B cell (primary cell): ENCODE data around the gene XYLT2. TPM values are rescaled to one million over a fixed set of nuclear protein-coding genes. Genes with fewer than 3 reads are reported as not detected.

ENCODE experiments used
- ATAC-seq: fragments of 200-7000 bp; cut with Tn5 transposase; one replicate; pipeline ENCODE4 v1.10.0; 2021; ENCODE audit warnings: low read depth, mild to moderate bottlenecking, moderate number of reproducible peaks, moderate library complexity
- CTCF ChIA-PET: fragments of 350-600 bp; sonication (Branson Sonifier 250); formaldehyde crosslinking; loops from one replicate; lab custom pipeline; 2021; ENCODE audit warnings: antibody characterized with exemption, inconsistent platforms; lab: Charles Lee
- POLR2A ChIA-PET: fragments of 350-600 bp; sonication (Branson Sonifier 250); formaldehyde crosslinking; loops from one replicate; lab custom pipeline; 2021; ENCODE audit warnings: antibody characterized with exemption; lab: Charles Lee
- DNase-seq: peaks from one replicate; pipeline ENCODE4 v3.0.0; 2013
- H2AFZ ChIP-seq: 2 replicates; pipeline ENCODE4 v1.6.1; 2012; ENCODE audit warnings: mild to moderate bottlenecking, low read depth, low read length; ENCODE audit not compliant: insufficient read depth, poor library complexity, severe bottlenecking
- H3K27ac ChIP-seq, 2 donors: 1 replicate in 1 of 2; 2 replicates in 1 of 2; pipeline ENCODE4 v1.5.1; 2012 to 2013; ENCODE audit warnings: low read length in 2 of 2, mild to moderate bottlenecking in 2 of 2, moderate library complexity in 1 of 2
- H3K27me3 ChIP-seq, 4 experiments: fragments of 200-600 bp in 1 of 4; sonication (generic) in 1 of 4; replicated peaks in 1 of 4; 1 replicate in 2 of 4; 2 replicates in 2 of 4; pipeline versions ENCODE4 v1.6.1 to v1.7.0; 2013 to 2016; ENCODE audit warnings: low read length in 3 of 4, mild to moderate bottlenecking in 2 of 4, mixed read lengths in 1 of 4, moderate library complexity in 1 of 4; ENCODE audit not compliant: insufficient read depth in 4 of 4, control insufficient read depth in 3 of 4; ENCODE audit errors: control extremely low read depth in 1 of 4
- H3K36me3 ChIP-seq, 2 experiments: replicated peaks in 1 of 2; 1 replicate in 1 of 2; 2 replicates in 1 of 2; pipeline versions ENCODE4 v1.6.1 to v1.7.1; 2013; ENCODE audit warnings: low read length in 1 of 2; ENCODE audit not compliant: insufficient read depth in 2 of 2, control insufficient read depth in 1 of 2; ENCODE audit errors: control extremely low read depth in 1 of 2, extremely low read depth in 1 of 2
- H3K4me1 ChIP-seq, 2 donors: fragments of 200-600 bp in 1 of 2; sonication (generic) in 1 of 2; 1 replicate in 1 of 2; 2 replicates in 1 of 2; pipeline versions ENCODE4 v1.5.1 to v1.6.1; 2013 to 2017; ENCODE audit warnings: low read length in 2 of 2; ENCODE audit not compliant: control insufficient read depth in 2 of 2, insufficient read depth in 2 of 2
- H3K4me2 ChIP-seq: replicated peaks from 2 replicates; pipeline ENCODE3; 2012; ENCODE audit warnings: mild to moderate bottlenecking, low read depth, low read length; ENCODE audit not compliant: poor library complexity, severe bottlenecking
- H3K4me3 ChIP-seq, 5 experiments: fragments of 200-600 bp in 1 of 5; sonication (generic) in 1 of 5; 1 replicate in 3 of 5; 2 replicates in 2 of 5; pipeline versions ENCODE4 v1.5.1 to v1.7.0; 2011 to 2016; ENCODE audit warnings: low read length in 4 of 5, mild to moderate bottlenecking in 4 of 5, low read depth in 2 of 5, control low read depth in 1 of 5, moderate library complexity in 1 of 5; ENCODE audit not compliant: insufficient read depth in 1 of 5; ENCODE audit errors: control extremely low read depth in 1 of 5, extremely low read depth in 1 of 5
- H3K79me2 ChIP-seq: fragments of 200-600 bp; sonication (generic); one replicate; pipeline ENCODE4 v1.6.0; 2016; ENCODE audit warnings: low read length; ENCODE audit not compliant: control insufficient read depth, insufficient read depth
- H3K9ac ChIP-seq: fragments of 200-600 bp; sonication (generic); 2 replicates; pipeline ENCODE4 v1.6.1; 2017; ENCODE audit warnings: mild to moderate bottlenecking, low read length, moderate library complexity
- H3K9me3 ChIP-seq, 3 donors: one replicate each; pipeline versions ENCODE4 v1.6.1 to v1.7.1; 2013; ENCODE audit warnings: low read length in 2 of 3; ENCODE audit not compliant: control insufficient read depth in 2 of 3, insufficient read depth in 1 of 3; ENCODE audit errors: control extremely low read depth in 1 of 3
- H4K20me1 ChIP-seq: 2 replicates; pipeline ENCODE4 v1.6.0; 2012; ENCODE audit warnings: mild to moderate bottlenecking, low read length; ENCODE audit not compliant: insufficient read depth, control insufficient read depth, poor library complexity, severe bottlenecking
- H3K27ac Mint-ChIP-seq: one replicate; pipeline ENCODE4 v1.8.0; 2021; ENCODE audit warnings: mixed read lengths
- H3K27me3 Mint-ChIP-seq: one replicate; pipeline ENCODE4 v1.8.0; 2021; ENCODE audit warnings: mixed read lengths
- H3K4me1 Mint-ChIP-seq: one replicate; pipeline ENCODE4 v1.8.0; 2021; ENCODE audit warnings: mixed read lengths
- H3K4me3 Mint-ChIP-seq: one replicate; pipeline ENCODE4 v1.8.0; 2021; ENCODE audit warnings: mixed read lengths
- H3K9me3 Mint-ChIP-seq: one replicate; pipeline ENCODE4 v1.8.0; 2022; ENCODE audit warnings: mixed read lengths; ENCODE audit not compliant: insufficient read depth
- CTCF ChIP-seq: fragments of 200-600 bp; IDR thresholded peaks from one replicate; pipeline ENCODE4 v1.8.0; 2022; ENCODE audit warnings: antibody characterized with exemption, mild to moderate bottlenecking
- EZH2 ChIP-seq: IDR thresholded peaks from 2 replicates; pipeline ENCODE4 v1.6.1; 2012; ENCODE audit warnings: borderline replicate concordance, low read depth, mild to moderate bottlenecking, moderate library complexity, low read length; ENCODE audit not compliant: insufficient read depth, poor library complexity, severe bottlenecking
- WGBS: methylation state at CpG from one replicate; pipeline ENCODE4 v1.1.5; 2013; ENCODE audit warnings: missing lambda C conversion rate; ENCODE audit not compliant: insufficient coverage; 5-methylcytosine and 5-hydroxymethylcytosine counted together
- intact Hi-C: fragments of 100-400 bp; cut with micrococcal nuclease; formaldehyde crosslinking; loops from one replicate; pipeline ENCODE4 v1.10.0; 2022
- polyA plus RNA-seq: library from polyadenylated mRNA; depleted of rRNA; stranded (reverse); fragments of >200 nt; gene quantifications from 2 replicates; pipeline ENCODE4 v1.2.3, GENCODE V29; 2012
- total RNA-seq, 2 donors: library from RNA; stranded (reverse); fragments of 120-200 nt in 1 of 2; gene quantifications; 1 replicate in 1 of 2; 2 replicates in 1 of 2; pipeline versions ENCODE4 v1.2.3 to v1.2.4, GENCODE V29; 2013 to 2022

The XYLT2 gene
- total and polyA plus RNA-seq, 2 donors (not counting 1 experiment from before 2014, with no cell fraction given): 21.5 to 29.9 TPM

GRCh38 chr17:50352693-50353599 is 7.0 kb downstream of the XYLT2 start:
- TF ChIP-seq EZH2: no peak
- POLR2A ChIA-PET: no interaction called here
- 95% methylated on average over 20 of the region's 21 CpGs for WGBS

GRCh38 chr17:50353600-50354195 is 7.8 kb downstream of the XYLT2 start:
- no peak overlapping the region for H3K4me2 ChIP-seq
- no peak overlapping the region for H2AFZ ChIP-seq
- H3K9me3 ChIP-seq: no peaks in the 10 kb centered on the region
- H3K4me3 ChIP-seq: no peak overlapping the region
- DNase-seq: no peak
- no peak overlapping the region for H3K4me3 Mint-ChIP-seq
- ATAC-seq: no peak
- no peak overlapping the region for H3K27ac ChIP-seq
- no peaks in the 10 kb centered on the region for H3K27me3 ChIP-seq
- H3K79me2 ChIP-seq: peaks cover 5% of the 10 kb centered on the region
- H3K9me3 Mint-ChIP-seq: no peaks in the 10 kb centered on the region
- ChIA-PET CTCF (no interaction called here), POLR2A (no interaction called here)
- H3K9ac ChIP-seq: no peak overlapping the region
- peaks cover 7% of the 10 kb centered on the region for H3K4me1 Mint-ChIP-seq
- 97% methylated on average over 25 of the region's 27 CpGs for WGBS
- intact Hi-C loops: no loop called here
- H3K27ac Mint-ChIP-seq: no peak overlapping the region
- no peaks in the 10 kb centered on the region for H3K27me3 Mint-ChIP-seq
- H4K20me1 ChIP-seq: no peaks in the 10 kb centered on the region
- no peaks in the 10 kb centered on the region for H3K4me1 ChIP-seq
- H3K36me3 ChIP-seq: peaks cover 0 to 39% of the 10 kb centered on the region in 2 experiments
- TF ChIP-seq EZH2 (no peak), CTCF (no peak)

More at GRCh38 chr17:50352693-50353599, 7.0 kb downstream of the XYLT2 start:
- no peak overlapping the region for H3K9ac ChIP-seq
- H3K9me3 ChIP-seq: no peaks in the 10 kb centered on the region
- no peak overlapping the region for H3K4me2 ChIP-seq
- CTCF ChIA-PET: interaction anchor here (1.0 kb wide), 1 partner anchor 9 kb away, joined by 6 read pairs; no protein-coding TSS in a partner anchor
- H3K36me3 ChIP-seq: peaks cover 0 to 33% of the 10 kb centered on the region in 2 experiments
- H3K4me3 ChIP-seq: no peak overlapping the region
- no peaks in the 10 kb centered on the region for H3K27me3 Mint-ChIP-seq
- no peaks in the 10 kb centered on the region for H3K4me1 ChIP-seq
- ATAC-seq: no peak
- no peaks in the 10 kb centered on the region for H3K27me3 ChIP-seq
- H3K4me3 Mint-ChIP-seq: no peak overlapping the region
- no peak overlapping the region for H3K27ac ChIP-seq
- H4K20me1 ChIP-seq: no peaks in the 10 kb centered on the region
- peaks cover 13% of the 10 kb centered on the region for H3K4me1 Mint-ChIP-seq
- H2AFZ ChIP-seq: no peak overlapping the region
- no peak overlapping the region for H3K27ac Mint-ChIP-seq
- H3K79me2 ChIP-seq: peaks cover 11% of the 10 kb centered on the region
- H3K9me3 Mint-ChIP-seq: no peaks in the 10 kb centered on the region
- no peak for DNase-seq
- intact Hi-C loops: no loop called here
